H1 (cell line): ENCODE data around the gene FOXI3. TPM values are rescaled to one million over a fixed set of nuclear protein-coding genes. Genes with fewer than 3 reads are reported as not detected.
"Not testable (repeated sequence)": the region's sequence is repeated elsewhere in the genome, so short reads cannot be mapped to it uniquely, and the experiment has no call there.

Source experiments
- CTCF ChIA-PET: fragments of 300-600 bp; sonication (Branson Sonifier 250); formaldehyde crosslinking; loops from one replicate; lab custom pipeline; 2021; ENCODE audit not compliant: partially characterized antibody; lab: Charles Lee
- POLR2A ChIA-PET: fragments of 300-600 bp; sonication (Branson Sonifier 250); formaldehyde crosslinking; loops from one replicate; lab custom pipeline; 2021; ENCODE audit warnings: inconsistent platforms; ENCODE audit not compliant: partially characterized antibody; lab: Charles Lee
- DNase-seq, 2 experiments: peaks; one replicate each; pipeline versions ENCODE4 v3.0.0 to v3.0.0-alpha.2; 2010 to 2022; ENCODE audit warnings: low spot score in 2 of 2, low read depth in 1 of 2, mixed read lengths in 1 of 2
- FAIRE-seq: peaks from 2 replicates; lab custom pipeline; 2011; peaks lifted over from hg19 to GRCh38; lab: Jason Lieb, UNC
- H2AFZ ChIP-seq: 2 replicates; pipeline ENCODE4 v1.8.1; 2012; ENCODE audit warnings: low read length, inconsistent platforms
- H2AK5ac ChIP-seq: 2 replicates; pipeline ENCODE4 v1.6.1; 2013; ENCODE audit warnings: low read depth, low read length
- H2BK120ac ChIP-seq: replicated peaks from 2 replicates; pipeline ENCODE3; 2013; ENCODE audit warnings: low read depth, low read length, inconsistent platforms
- H2BK12ac ChIP-seq: 2 replicates; pipeline ENCODE4 v1.6.1; 2013; ENCODE audit warnings: low read depth, low read length
- H2BK15ac ChIP-seq: 2 replicates; pipeline ENCODE4 v1.6.1; 2013; ENCODE audit warnings: low read length
- H2BK20ac ChIP-seq: 2 replicates; pipeline ENCODE4 v1.6.1; 2013; ENCODE audit warnings: low read length
- H2BK5ac ChIP-seq: 2 replicates; pipeline ENCODE4 v1.6.1; 2013; ENCODE audit warnings: low read depth, low read length
- H3K14ac ChIP-seq: 2 replicates; pipeline ENCODE4 v1.6.1; 2013; ENCODE audit warnings: inconsistent platforms; ENCODE audit not compliant: insufficient read length
- H3K18ac ChIP-seq: 2 replicates; pipeline ENCODE4 v1.6.1; 2013; ENCODE audit warnings: low read length; ENCODE audit errors: extremely low read depth
- H3K23ac ChIP-seq: 2 replicates; pipeline ENCODE4 v1.6.1; 2013; ENCODE audit warnings: inconsistent platforms; ENCODE audit not compliant: insufficient read length
- H3K23me2 ChIP-seq: 2 replicates; pipeline ENCODE4 v1.6.1; 2013; ENCODE audit warnings: low read depth, low read length
- H3K27ac ChIP-seq: 2 replicates; pipeline ENCODE4 v1.6.1; 2011; ENCODE audit warnings: low read depth, low read length, inconsistent platforms
- H3K27me3 ChIP-seq, 4 experiments: replicated peaks in 1 of 4; 1 replicate in 1 of 4; 2 replicates in 3 of 4; pipeline versions ENCODE4 v1.6.1 to v1.8.1; 2011 to 2013; ENCODE audit warnings: low read length in 3 of 4, mild to moderate bottlenecking in 3 of 4, inconsistent platforms in 2 of 4, mixed read lengths in 2 of 4, moderate library complexity in 1 of 4; ENCODE audit not compliant: control insufficient read depth in 3 of 4, insufficient read depth in 3 of 4; ENCODE audit errors: extremely low read depth in 1 of 4
- H3K36me3 ChIP-seq, 4 experiments: 2 replicates each; pipeline versions ENCODE4 v1.6.1 to v1.8.1; 2011 to 2013; ENCODE audit warnings: mild to moderate bottlenecking in 4 of 4, low read length in 3 of 4, moderate library complexity in 2 of 4, control low read depth in 1 of 4, inconsistent platforms in 1 of 4; ENCODE audit not compliant: insufficient read depth in 4 of 4, control insufficient read depth in 2 of 4
- H3K4ac ChIP-seq: replicated peaks from 2 replicates; pipeline ENCODE3; 2013; ENCODE audit warnings: low read length, low read depth, mixed read lengths, inconsistent platforms; ENCODE audit not compliant: insufficient read length
- H3K4me1 ChIP-seq, 4 experiments: replicated peaks in 1 of 4; 1 replicate in 1 of 4; 2 replicates in 3 of 4; pipeline versions ENCODE4 v1.6.1 to v1.8.1; 2011 to 2013; ENCODE audit warnings: low read length in 3 of 4, inconsistent platforms in 2 of 4, mixed read lengths in 1 of 4; ENCODE audit not compliant: insufficient read depth in 4 of 4, control insufficient read depth in 3 of 4
- H3K4me2 ChIP-seq, 2 experiments: 2 replicates each; pipeline versions ENCODE4 v1.6.1 to v1.8.1; 2011 to 2013; ENCODE audit warnings: low read depth in 2 of 2, low read length in 2 of 2, control low read depth in 1 of 2, inconsistent platforms in 1 of 2, mild to moderate bottlenecking in 1 of 2; ENCODE audit not compliant: insufficient read depth in 1 of 2
- H3K4me3 ChIP-seq, 4 experiments: fragments of 200-600, 300-600 bp in 1 of 4; sonication (generic), shearing (Covaris generic), sonication (Bioruptor Twin) in 1 of 4; 2 replicates each; pipeline versions ENCODE4 v1.5.1 to v1.8.1; 2011 to 2016; ENCODE audit warnings: low read length in 4 of 4, low read depth in 3 of 4, control low read depth in 2 of 4, inconsistent platforms in 2 of 4, mild to moderate bottlenecking in 2 of 4, mixed read lengths in 1 of 4, moderate library complexity in 1 of 4; ENCODE audit not compliant: insufficient read depth in 2 of 4; ENCODE audit errors: extremely low read depth in 1 of 4
- H3K56ac ChIP-seq: replicated peaks from 2 replicates; pipeline ENCODE3; 2013; ENCODE audit warnings: low read depth, mild to moderate bottlenecking, mixed read lengths, low read length, inconsistent platforms; ENCODE audit not compliant: insufficient read length
- H3K79me1 ChIP-seq: 2 replicates; pipeline ENCODE4 v1.6.1; 2013; ENCODE audit warnings: low read depth, low read length, control low read depth
- H3K79me2 ChIP-seq, 2 experiments: 2 replicates each; pipeline versions ENCODE4 v1.6.1 to v1.8.1; 2012 to 2013; ENCODE audit warnings: low read length in 2 of 2, mild to moderate bottlenecking in 2 of 2, inconsistent platforms in 1 of 2; ENCODE audit not compliant: insufficient read depth in 2 of 2, control insufficient read depth in 1 of 2
- H3K9ac ChIP-seq, 4 experiments: replicated peaks in 1 of 4; 1 replicate in 1 of 4; 2 replicates in 3 of 4; pipeline versions ENCODE4 v1.6.1 to v1.8.1; 2011 to 2013; ENCODE audit warnings: low read depth in 3 of 4, low read length in 3 of 4, control low read depth in 2 of 4, mild to moderate bottlenecking in 2 of 4, moderate library complexity in 2 of 4, inconsistent platforms in 1 of 4; ENCODE audit errors: extremely low read depth in 1 of 4
- H3K9me3 ChIP-seq, 2 experiments: 2 replicates each; pipeline versions ENCODE4 v1.6.1 to v1.8.1; 2012 to 2013; ENCODE audit warnings: mild to moderate bottlenecking in 2 of 2, moderate library complexity in 2 of 2, control low read depth in 1 of 2, inconsistent platforms in 1 of 2, low read depth in 1 of 2, low read length in 1 of 2, mixed read lengths in 1 of 2; ENCODE audit not compliant: insufficient read depth in 2 of 2
- H4K20me1 ChIP-seq, 2 experiments: replicated peaks in 1 of 2; 2 replicates each; pipeline versions ENCODE3 to v1.8.1; 2011 to 2013; ENCODE audit warnings: inconsistent platforms in 2 of 2, low read length in 2 of 2, mild to moderate bottlenecking in 1 of 2; ENCODE audit not compliant: insufficient read depth in 2 of 2, control insufficient read depth in 1 of 2
- H4K5ac ChIP-seq: 2 replicates; pipeline ENCODE4 v1.6.1; 2013; ENCODE audit warnings: low read length, low read depth, mixed read lengths, inconsistent platforms; ENCODE audit not compliant: insufficient read length
- H4K8ac ChIP-seq: 2 replicates; pipeline ENCODE4 v1.8.0; 2013; ENCODE audit warnings: mild to moderate bottlenecking, moderate library complexity, low read length, inconsistent platforms; ENCODE audit not compliant: insufficient read depth; ENCODE audit errors: extremely low read depth
- H4K91ac ChIP-seq: replicated peaks from 2 replicates; pipeline ENCODE3; 2013; ENCODE audit warnings: low read length, mixed read lengths, inconsistent platforms; ENCODE audit not compliant: insufficient read length
- WGBS, 2 experiments: shearing (Covaris generic) in 1 of 2; methylation state at CpG; one replicate each; pipeline versions ENCODE4 v1.1.6 to v1.1.7; 2013 to 2015; ENCODE audit warnings: low lambda C conversion rate in 2 of 2, mixed read lengths in 2 of 2, inconsistent platforms in 1 of 2, low coverage in 1 of 2, missing lambda C conversion rate in 1 of 2; ENCODE audit not compliant: insufficient replicate concordance in 2 of 2, insufficient coverage in 1 of 2, insufficient read length in 1 of 2; ENCODE audit errors: extremely low coverage in 1 of 2, missing lambda C conversion rate in 1 of 2; 5-methylcytosine and 5-hydroxymethylcytosine counted together
- polyA plus RNA-seq, 7 experiments: library from polyadenylated mRNA; depleted of rRNA in 3 of 7; stranded (reverse) in 5 of 7; unstranded in 2 of 7; fragments of >200 nt in 5 of 7; fragments of 200-250 nt in 2 of 7; gene quantifications; 1 replicate in 5 of 7; 2 replicates in 1 of 7; 4 replicates in 1 of 7; pipeline versions ENCODE4 v1.2.1 to v1.2.3, GENCODE V29; 2011 to 2013; ENCODE audit warnings: missing spikeins in 2 of 7, mixed read lengths in 2 of 7
- total RNA-seq: library from RNA; stranded (reverse); fragmentation: NEBNext Ultra II Directional; extraction: Animal tissue kit (Norgen Biotek cat#: 25700); gene quantifications from 2 replicates; pipeline ENCODE4 v1.2.1, GENCODE V29; 2021

FOXI3 gene
- total and polyA plus RNA-seq, 2 of the 8 experiments (the other 6 are each of a cell fraction or from before 2014, with no cell fraction given): 6.8 to 15.9 TPM

DNA sequence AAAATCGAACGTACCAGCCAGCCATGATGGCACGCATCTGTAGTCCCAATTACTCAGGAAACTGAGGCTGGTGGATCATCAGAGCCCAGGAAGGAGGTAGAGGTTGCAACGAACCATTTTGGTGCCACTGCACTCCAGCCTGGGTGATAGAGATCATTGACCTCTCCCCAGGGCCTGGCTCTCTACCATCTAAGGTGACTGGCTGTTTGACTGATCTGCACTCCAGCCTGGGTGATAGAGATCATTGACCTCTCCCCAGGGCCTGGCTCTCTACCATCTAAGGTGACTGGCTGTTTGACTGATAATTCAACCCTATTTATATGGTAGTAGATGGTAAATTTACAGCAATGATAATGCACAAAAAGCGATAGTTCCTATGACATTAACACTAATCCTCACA, 43.6 kb downstream of the FOXI3 start:
- 94% methylated on average over 5 of the region's 5 CpGs; no CpG with 5 or more reads in 1 of the 2 experiments for WGBS, 2 experiments
- H3K9ac ChIP-seq, DNase-seq, H2BK5ac ChIP-seq, H3K9me3 ChIP-seq, H3K23ac ChIP-seq, H2BK15ac ChIP-seq, H4K91ac ChIP-seq, H4K5ac ChIP-seq, H3K27me3 ChIP-seq, H3K23me2 ChIP-seq, H3K4ac ChIP-seq, H3K18ac ChIP-seq, H2AK5ac ChIP-seq, H3K79me2 ChIP-seq, H2AFZ ChIP-seq, H2BK20ac ChIP-seq, H3K36me3 ChIP-seq, H3K27ac ChIP-seq, CTCF ChIA-PET, H4K8ac ChIP-seq, H3K4me2 ChIP-seq, H2BK12ac ChIP-seq, H4K20me1 ChIP-seq, H3K4me3 ChIP-seq, H3K14ac ChIP-seq, POLR2A ChIA-PET, H3K4me1 ChIP-seq, H3K79me1 ChIP-seq, H2BK120ac ChIP-seq, H3K56ac ChIP-seq: not testable (repeated sequence)
- peak; percentile 42 for FAIRE-seq
